Natural killer cell (primary cell): ENCODE results near the gene CD300H. TPM values are rescaled to one million over a fixed set of nuclear protein-coding genes. Genes with fewer than 3 reads are reported as not detected.

ENCODE experiments used
- ATAC-seq, 3 donors: fragments of 150-1000 bp in 2 of 3; fragments of 200-7000 bp in 1 of 3; cut with Tn5 transposase; 1 replicate in 1 of 3; 2 replicates in 2 of 3; pipeline ENCODE4 v1.10.0; 2021; ENCODE audit warnings: mild to moderate bottlenecking in 2 of 3, moderate library complexity in 2 of 3
- DNase-seq, 2 donors: peaks; one replicate each; pipeline versions ENCODE4 v3.0.0 to v3.0.0-alpha.2; 2013 to 2021; ENCODE audit warnings: mixed read lengths in 1 of 2
- H3K27ac ChIP-seq: one replicate; pipeline ENCODE4 v1.5.1; 2013; ENCODE audit warnings: mild to moderate bottlenecking, low read length
- H3K27me3 ChIP-seq: one replicate; pipeline ENCODE4 v1.6.1; 2013; ENCODE audit warnings: low read length; ENCODE audit not compliant: control insufficient read depth, insufficient read depth
- H3K36me3 ChIP-seq: one replicate; pipeline ENCODE4 v1.6.1; 2013; ENCODE audit warnings: low read length; ENCODE audit not compliant: control insufficient read depth, insufficient read depth
- H3K4me1 ChIP-seq: one replicate; pipeline ENCODE4 v1.6.1; 2013; ENCODE audit warnings: low read length; ENCODE audit not compliant: control insufficient read depth, insufficient read depth
- H3K4me3 ChIP-seq: one replicate; pipeline ENCODE4 v1.5.1; 2013; ENCODE audit warnings: low read length
- H3K9me3 ChIP-seq: one replicate; pipeline ENCODE4 v1.6.1; 2013; ENCODE audit warnings: low read length; ENCODE audit not compliant: control insufficient read depth, insufficient read depth
- H3K27ac Mint-ChIP-seq, 2 donors: one replicate each; pipeline ENCODE4 v1.8.0; 2022; ENCODE audit warnings: mild to moderate bottlenecking in 2 of 2, mixed read lengths in 2 of 2, moderate library complexity in 1 of 2
- H3K27me3 Mint-ChIP-seq, 2 donors: one replicate each; pipeline ENCODE4 v1.8.0; 2022; ENCODE audit warnings: low read depth in 2 of 2, mixed read lengths in 2 of 2
- H3K36me3 Mint-ChIP-seq: one replicate; pipeline ENCODE4 v1.8.0; 2022; ENCODE audit warnings: mixed read lengths
- H3K4me1 Mint-ChIP-seq, 2 donors: one replicate each; pipeline ENCODE4 v1.8.0; 2022; ENCODE audit warnings: mixed read lengths in 2 of 2
- H3K4me3 Mint-ChIP-seq: one replicate; pipeline ENCODE4 v1.8.0; 2022; ENCODE audit warnings: mild to moderate bottlenecking, moderate library complexity, mixed read lengths
- H3K9me3 Mint-ChIP-seq, 2 donors: one replicate each; pipeline ENCODE4 v1.8.0; 2022; ENCODE audit warnings: mixed read lengths in 2 of 2
- CTCF ChIP-seq: fragments of 200-600 bp; IDR thresholded peaks from one replicate; pipeline ENCODE4 v1.8.0; 2022; ENCODE audit warnings: antibody characterized with exemption
- WGBS: methylation state at CpG from one replicate; pipeline ENCODE4 v1.1.7; 2013; ENCODE audit warnings: missing lambda C conversion rate; ENCODE audit not compliant: insufficient coverage; 5-methylcytosine and 5-hydroxymethylcytosine counted together
- intact Hi-C: fragments of 100-400 bp; cut with micrococcal nuclease; formaldehyde crosslinking; loops from one replicate; pipeline ENCODE4 v1.14.2; 2022
- total RNA-seq, 4 donors: library from RNA; stranded (reverse); fragments of 120-200 nt in 1 of 4; gene quantifications; one replicate each; pipeline versions ENCODE4 v1.2.3 to v1.2.4, GENCODE V29; 2013 to 2022

The CD300H gene
- total RNA-seq, 3 donors from 2014 or later (not counting 1 experiment from before 2014, with no cell fraction given) = 0.90 to 9.3 TPM; not detected in 1

GRCh38 chr17:74525781-74526288 is 41.5 kb downstream of the CD300H start:
- peaks cover 26 to 52% of the 10 kb centered on the region in 2 donors for H3K4me1 Mint-ChIP-seq
- H3K36me3 Mint-ChIP-seq = no peaks in the 10 kb centered on the region
- TF ChIP-seq CTCF = no peak
- peaks cover 7% of the 10 kb centered on the region for H3K9me3 ChIP-seq
- DNase-seq (no peak), ATAC-seq (no peak)
- H3K27me3 Mint-ChIP-seq = no peaks in the 10 kb centered on the region
- H3K4me1 ChIP-seq = peaks cover 32% of the 10 kb centered on the region
- H3K4me3 Mint-ChIP-seq = no peak overlapping the region
- H3K27me3 ChIP-seq = no peaks in the 10 kb centered on the region
- intact Hi-C loops = no loop called here
- peaks cover 0 to 2% of the 10 kb centered on the region in 2 donors for H3K9me3 Mint-ChIP-seq
- H3K27ac ChIP-seq = no peak overlapping the region
- peak overlapping the region in 1 of 2 donors; percentile 59 for H3K27ac Mint-ChIP-seq
- WGBS = 90% methylated on average over 14 of the region's 14 CpGs
- H3K4me3 ChIP-seq = no peak overlapping the region
- peaks cover 3% of the 10 kb centered on the region for H3K36me3 ChIP-seq

GRCh38 chr17:74525465-74525725 is 41.9 kb downstream of the CD300H start:
- Histone ChIP-seq H3K9me3 (peaks cover 7% of the 10 kb centered on the region), H3K27ac (no peak overlapping the region), H3K4me1 (peaks cover 35% of the 10 kb centered on the region), H3K36me3 (peaks cover 3% of the 10 kb centered on the region), H3K4me3 (no peak overlapping the region), H3K27me3 (no peaks in the 10 kb centered on the region)
- Mint-ChIP-seq H3K9me3 (peaks cover 0 to 2% of the 10 kb centered on the region in 2 donors), H3K4me1 (peaks cover 25 to 52% of the 10 kb centered on the region in 2 donors), H3K27ac (peak overlapping the region in 1 of 2 donors; percentile 59), H3K36me3 (no peaks in the 10 kb centered on the region), H3K27me3 (no peaks in the 10 kb centered on the region), H3K4me3 (no peak overlapping the region)
- intact Hi-C loops = no loop called here
- no peak for ATAC-seq
- no peak for DNase-seq
- 100% methylated on average over 1 of the region's 1 CpG for WGBS
- no peak for TF ChIP-seq CTCF

GRCh38 chr17:74524653-74525464 is 42.5 kb downstream of the CD300H start:
- H3K9me3 ChIP-seq = peaks cover 7% of the 10 kb centered on the region
- intact Hi-C loops = no loop called here
- H3K27ac ChIP-seq = no peak overlapping the region
- H3K4me1 ChIP-seq = peaks cover 40% of the 10 kb centered on the region
- H3K36me3 ChIP-seq = peaks cover 3% of the 10 kb centered on the region
- no peak for TF ChIP-seq CTCF
- DNase-seq (no peak), ATAC-seq (no peak)
- no peaks in the 10 kb centered on the region for H3K36me3 Mint-ChIP-seq
- H3K9me3 Mint-ChIP-seq = peaks cover 0 to 2% of the 10 kb centered on the region in 2 donors
- peaks cover 25 to 54% of the 10 kb centered on the region in 2 donors for H3K4me1 Mint-ChIP-seq
- H3K27me3 Mint-ChIP-seq = no peaks in the 10 kb centered on the region
- no peak overlapping the region for H3K4me3 ChIP-seq
- WGBS = 91% methylated on average over 9 of the region's 11 CpGs
- no peaks in the 10 kb centered on the region for H3K27me3 ChIP-seq
- H3K27ac Mint-ChIP-seq = peak overlapping the region in 1 of 2 donors; percentile 65
- no peak overlapping the region for H3K4me3 Mint-ChIP-seq
